Endothelial cell of hepatic sinusoid (primary cell): ENCODE data around the gene JPH3.
"Not testable (repeated sequence)": the region's sequence is repeated elsewhere in the genome, so short reads cannot be mapped to it uniquely, and the experiment has no call there.

Experiments
- in situ Hi-C: cut with HindIII; loops from 2 replicates; pipeline ENCODE4 v1.10.0; 2017; ENCODE audit warnings: low sequenced_read_pairs

Gene JPH3

DNA sequence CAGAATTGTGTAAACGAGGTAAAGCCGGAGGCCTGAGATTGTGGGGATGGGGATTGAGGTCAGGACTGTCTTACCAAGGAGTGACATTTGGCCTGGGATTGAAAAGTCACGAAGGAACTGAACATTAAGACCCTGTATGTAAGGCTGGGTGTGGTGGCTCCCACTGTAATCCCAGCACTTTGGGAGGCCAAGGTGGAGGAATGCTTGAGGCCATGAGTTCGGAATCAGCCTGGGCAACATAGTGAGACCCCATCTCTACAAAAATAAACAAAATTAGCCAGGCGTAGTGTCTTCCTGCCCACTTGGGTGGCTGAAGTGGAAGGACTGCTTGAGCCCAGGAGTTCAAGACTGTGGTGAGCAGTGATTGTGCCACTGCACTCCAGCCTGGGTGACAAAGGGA, 75.5 kb downstream of the JPH3 start:
- in situ Hi-C loops: loop anchor here (5.0 kb wide), 1 partner anchor 56 kb away; no protein-coding TSS in a partner anchor

DNA sequence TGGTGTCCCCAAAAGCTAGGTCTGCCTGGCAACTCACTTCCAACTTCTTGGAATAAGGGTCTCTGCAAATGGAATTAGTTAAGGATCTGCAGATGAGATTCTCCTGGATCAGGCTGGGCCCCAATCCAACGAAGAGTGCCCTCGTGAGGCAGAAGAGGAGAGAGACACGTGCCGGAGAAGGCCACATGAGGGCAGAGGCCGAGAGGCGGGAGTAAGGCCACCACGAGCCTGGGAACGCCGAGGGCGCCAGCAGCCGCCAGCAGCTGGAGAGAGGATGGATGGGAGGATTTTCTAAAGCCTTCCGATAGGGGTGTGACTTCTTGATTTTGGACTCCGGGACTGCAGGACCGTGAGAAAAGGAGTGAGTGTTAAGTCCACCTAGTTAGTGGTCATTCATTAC, 76.3 kb downstream of the JPH3 start:
- in situ Hi-C loops: loop anchor here (5.0 kb wide), 1 partner anchor 56 kb away; no protein-coding TSS in a partner anchor

DNA sequence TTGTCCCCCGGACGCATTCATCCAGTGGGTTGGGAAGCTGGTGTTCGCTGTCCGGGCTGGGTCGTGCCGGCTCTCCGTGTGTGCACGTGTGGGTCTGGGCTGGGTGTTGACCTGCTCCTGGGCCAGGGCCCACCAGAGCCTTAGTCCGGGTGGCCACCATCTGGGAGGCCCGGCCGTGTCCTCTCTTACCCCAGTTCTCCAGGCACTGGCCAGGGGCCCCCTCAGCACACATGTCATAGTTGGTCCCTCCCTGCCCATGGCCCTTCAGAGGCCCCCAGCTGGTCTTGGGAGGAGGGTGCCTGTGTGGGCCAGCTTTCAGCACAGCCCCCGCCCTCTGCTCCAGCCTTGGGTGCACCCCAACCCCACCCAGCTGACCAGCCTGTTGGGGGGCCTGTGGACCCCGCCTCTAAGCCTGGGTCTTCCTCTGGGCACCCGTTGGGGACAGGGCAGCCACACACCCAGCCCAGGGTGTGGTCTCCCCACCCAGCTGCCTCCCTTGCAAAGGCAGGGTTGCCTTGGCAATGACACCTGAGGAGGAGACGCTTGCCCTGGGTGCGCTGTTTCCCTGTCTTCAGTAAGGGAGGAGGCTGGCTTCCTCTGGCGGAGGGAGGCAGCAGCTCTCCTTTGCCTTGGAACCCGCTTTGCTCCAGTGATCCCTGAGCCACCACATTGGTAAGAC, 77.4 kb downstream of the JPH3 start:
- in situ Hi-C loops: loop anchor here (5.0 kb wide), 1 partner anchor 57 kb away; no protein-coding TSS in a partner anchor

DNA sequence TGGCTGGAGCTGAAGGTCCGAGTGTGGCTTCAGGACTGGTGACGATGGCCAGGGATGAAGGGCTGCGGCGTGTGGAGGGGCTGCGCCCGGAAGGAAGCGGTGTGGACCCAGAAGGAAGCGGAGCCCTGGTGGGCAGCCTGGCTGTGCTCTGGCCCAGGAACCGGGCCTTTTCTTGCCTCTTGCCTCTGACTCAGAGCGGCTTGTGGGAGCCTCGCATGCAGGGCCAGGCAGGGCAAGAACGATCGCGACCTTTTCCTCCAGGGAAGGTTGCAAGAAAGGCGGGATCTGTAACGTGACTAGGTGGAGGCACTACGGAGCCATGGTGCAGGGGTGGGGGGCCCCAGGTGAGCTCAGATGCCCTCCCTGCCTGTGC, 78.0 kb downstream of the JPH3 start:
- in situ Hi-C loops: no loop called here

DNA sequence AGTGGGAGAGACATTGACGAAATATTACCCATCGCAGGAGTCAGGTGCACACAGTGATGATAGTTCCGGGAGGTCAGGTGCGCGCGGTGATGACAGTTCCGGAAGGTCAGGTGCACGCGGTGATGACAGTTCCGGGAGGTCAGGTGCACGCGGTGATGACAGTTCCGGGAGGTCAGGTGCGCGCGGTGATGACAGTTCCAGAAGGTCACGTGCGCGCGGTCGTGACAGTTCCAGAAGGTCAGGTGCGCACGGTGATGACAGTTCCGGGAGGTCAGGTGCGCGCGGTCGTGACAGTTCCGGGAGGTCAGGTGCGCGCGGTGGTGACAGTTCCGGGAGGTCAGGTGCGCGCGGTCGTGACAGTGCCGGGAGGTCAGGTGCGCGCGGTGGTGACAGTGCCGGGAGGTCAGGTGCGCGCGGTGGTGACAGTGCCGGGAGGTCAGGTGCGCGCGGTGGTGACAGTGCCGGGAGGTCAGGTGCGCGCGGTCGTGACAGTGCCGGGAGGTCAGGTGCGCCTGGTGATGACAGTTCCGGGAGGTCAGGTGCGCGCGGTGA, 78.8 kb downstream of the JPH3 start:
- in situ Hi-C loops: not testable (repeated sequence)

DNA sequence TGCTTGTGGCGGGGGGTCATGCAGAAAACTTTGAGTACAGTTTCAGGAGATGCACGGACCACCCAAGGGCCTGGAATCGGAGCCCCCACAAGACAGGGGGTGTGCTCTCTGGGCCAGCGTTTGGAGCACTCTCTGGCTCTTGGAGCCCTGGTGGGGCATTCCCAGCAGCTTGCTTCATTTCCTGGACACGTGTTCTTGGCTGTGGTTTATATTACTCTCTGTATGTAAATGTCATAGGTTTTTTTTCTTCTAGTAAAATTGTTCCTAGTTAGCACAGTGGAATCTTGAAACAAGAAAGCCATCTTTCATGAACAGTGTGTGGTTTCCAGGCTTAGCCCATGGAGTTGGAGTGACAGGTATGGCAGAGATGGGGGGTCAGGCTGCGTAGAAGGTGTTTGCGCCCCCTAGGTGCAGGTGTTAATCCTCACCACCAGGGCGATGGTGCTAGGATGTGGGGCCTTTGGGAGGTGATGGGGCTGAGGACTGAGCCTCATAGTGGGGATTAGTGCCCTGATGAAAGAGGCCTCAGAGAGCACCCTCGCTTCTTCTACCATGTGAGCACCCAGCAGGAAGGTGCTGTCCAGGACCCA, 79.8 kb downstream of the JPH3 start:
- in situ Hi-C loops: no loop called here

DNA sequence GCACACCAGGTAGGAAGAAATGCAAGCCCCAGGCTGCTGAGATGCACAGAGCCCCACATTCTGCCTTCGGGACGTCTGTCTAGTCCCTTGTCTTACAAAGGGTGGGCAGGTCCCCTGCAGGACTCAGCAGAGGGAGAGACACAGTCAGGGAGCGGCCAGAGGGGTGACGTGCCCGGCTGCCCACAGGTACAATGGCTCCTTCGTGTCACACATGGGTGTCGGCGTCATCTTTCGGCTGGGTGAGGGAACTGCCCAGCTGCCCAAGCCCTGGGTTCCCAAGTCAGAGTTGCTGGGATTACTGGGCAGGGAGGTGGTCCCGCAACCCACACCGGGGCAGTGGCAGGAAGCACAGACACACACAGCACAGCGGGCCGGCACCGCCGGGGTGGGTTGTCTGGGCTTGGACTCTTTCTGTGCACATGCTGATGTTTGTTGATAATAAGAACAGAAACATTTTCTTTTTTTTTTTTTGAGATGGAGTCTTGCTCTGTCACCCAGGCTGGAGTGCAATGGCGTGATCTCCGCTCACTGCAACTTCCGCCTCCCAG, 80.6 kb downstream of the JPH3 start:
- in situ Hi-C loops: no loop called here

DNA sequence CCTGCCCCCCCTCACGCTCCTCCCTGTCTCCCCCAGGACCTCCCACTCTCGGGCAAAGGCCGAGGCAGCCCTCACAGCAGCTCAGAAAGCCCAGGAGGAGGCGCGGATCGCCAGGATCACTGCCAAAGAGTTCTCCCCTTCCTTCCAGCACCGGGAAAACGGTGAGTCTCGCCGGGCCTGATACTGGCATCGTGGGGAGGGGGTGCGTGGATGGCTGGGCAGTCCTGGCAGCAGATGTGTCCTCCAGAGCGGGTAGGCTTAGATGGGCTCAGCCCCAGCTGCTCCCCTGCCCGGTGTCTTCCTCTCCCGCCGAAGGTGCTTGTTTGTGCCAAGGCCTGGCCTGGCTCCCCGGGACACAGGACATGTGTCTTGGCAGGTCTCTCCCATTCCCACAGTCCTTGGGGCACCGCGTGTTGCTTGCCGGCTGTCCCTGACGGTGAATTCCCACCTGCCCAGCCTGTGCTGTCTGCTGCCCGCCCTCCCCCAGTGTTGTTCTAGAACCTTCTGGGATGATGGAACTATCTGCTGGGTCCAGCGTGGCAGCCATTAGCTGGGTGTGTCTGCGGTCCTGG, 81.9 kb downstream of the JPH3 start:
- in situ Hi-C loops: no loop called here

DNA sequence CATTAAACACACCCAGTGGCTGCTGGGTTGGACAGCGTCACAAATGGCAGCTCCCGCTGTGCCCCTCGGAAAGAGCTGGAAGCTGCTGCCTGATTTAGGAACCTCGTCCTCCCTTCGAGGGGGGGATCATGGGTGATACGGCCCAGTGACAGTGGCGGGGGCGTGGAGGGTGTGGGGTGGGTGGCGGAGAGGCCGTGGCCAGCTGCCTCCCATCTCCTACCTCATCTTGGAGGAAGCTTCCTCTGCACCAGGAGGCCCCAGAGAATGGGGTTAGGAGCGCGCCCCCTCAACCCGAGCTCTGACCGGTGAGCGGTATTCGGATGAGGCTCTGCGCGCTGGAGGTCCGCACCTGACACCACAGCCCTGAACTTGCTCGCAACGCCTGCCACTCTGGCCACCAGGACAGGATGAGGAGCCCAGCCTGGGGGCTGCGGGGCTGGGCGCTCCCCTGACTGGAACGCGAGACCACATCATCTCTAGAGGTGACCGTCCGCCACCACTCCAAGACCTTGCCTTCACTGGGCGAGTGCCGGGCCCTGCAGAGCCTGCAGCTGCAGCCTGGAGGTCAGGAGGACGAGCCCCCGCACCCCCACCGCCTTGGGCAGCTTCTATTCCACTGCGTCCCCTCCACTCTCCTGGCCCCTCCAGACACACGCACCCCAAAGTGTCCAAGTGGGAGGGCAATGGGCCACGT, 82.5 kb downstream of the JPH3 start:
- in situ Hi-C loops: no loop called here

DNA sequence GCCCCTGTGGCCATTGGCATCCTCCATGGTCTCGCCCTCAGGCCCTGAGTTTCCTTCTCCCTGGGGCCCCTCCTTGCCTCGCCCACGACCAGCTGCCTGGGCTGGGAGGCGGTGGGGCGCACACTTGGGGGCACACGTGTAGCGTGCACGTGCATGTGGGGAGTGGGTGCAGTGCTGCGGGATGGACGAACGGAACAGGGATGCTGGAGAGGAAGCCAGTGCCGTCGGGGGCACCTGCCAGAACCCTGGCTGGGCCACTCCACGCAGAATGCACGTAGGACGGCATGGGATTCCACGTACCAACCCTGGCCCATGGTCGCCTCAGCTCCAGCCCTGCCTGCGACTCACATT, 83.1 kb downstream of the JPH3 start:
- in situ Hi-C loops: no loop called here

DNA sequence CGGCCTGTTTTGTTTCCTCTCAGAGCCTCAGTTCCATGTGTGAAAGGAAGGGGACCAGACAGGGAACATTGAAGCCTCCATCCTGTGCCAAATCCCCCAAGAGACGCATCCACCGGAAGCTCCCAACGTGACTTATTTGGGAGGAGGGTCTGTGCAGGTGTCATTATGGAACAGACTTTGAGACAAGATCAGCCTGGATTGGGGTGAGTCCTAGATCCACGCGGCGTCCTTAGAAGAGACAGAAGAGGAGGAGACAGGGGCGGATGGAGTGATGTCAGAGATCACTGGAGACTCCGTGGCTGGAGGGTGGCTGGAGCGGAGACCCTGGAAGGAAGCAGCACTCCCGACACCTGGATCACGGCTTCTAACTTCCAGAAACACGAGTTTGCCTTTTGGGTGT, 83.5 kb downstream of the JPH3 start:
- in situ Hi-C loops: no loop called here

DNA sequence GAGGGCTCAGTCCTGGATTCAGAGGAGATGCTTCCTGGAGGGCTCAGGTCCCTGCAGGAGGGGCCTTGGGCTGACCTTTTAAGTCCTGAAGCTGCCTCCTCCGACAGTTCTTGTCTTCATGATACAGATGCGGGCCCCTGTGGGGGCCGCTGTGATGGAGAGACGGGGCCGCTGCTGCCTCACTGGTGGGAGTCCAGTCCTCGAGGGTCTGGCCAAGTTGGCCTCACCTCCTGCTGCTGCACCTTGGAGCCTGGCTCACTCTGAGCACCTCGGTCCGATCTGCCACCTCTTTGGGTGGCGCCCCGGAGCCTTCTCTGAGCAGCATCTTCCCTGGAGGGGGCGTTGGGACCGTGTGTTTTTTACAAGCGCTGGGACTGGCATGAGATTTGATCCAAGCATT, 84.4 kb downstream of the JPH3 start:
- in situ Hi-C loops: no loop called here

DNA sequence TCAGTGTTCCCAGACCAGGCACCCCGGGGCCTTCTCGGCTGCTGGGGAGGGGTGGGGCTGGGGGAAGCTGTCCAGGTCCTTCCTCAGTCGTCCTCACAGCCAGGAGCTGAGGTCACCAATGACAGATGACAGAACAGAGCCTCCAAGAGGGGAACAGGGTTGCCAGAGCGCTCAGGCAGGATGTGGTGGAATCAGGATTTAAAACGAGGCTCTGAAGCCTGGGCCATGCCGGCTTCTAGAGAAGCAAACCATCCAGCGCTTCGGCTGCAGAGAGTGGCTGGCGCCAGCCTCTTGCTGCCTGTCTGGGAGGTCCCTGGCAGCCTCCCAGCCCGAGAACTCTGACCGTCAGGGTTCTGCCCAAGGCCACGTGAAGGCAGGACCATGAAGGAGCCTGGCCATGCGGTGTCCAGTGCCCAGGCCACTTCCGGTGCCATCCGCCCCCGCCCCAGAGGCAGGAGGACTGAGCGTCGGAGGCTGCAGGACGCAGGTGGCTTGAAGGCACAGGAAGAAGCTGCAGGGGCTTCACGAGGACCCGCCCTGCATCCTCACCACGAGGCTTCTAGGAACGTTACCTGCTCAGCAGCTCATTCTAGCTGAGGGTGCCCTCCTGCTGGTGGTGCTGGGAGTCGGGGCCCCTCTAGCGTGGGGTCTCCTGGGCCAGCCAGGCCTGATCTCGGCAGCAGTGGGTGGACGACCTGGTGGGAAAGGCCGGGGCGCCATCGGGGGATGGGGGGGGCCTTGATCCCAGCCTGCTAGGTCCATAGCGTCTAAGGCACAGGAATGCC, 85.0 kb downstream of the JPH3 start:
- in situ Hi-C loops: no loop called here

DNA sequence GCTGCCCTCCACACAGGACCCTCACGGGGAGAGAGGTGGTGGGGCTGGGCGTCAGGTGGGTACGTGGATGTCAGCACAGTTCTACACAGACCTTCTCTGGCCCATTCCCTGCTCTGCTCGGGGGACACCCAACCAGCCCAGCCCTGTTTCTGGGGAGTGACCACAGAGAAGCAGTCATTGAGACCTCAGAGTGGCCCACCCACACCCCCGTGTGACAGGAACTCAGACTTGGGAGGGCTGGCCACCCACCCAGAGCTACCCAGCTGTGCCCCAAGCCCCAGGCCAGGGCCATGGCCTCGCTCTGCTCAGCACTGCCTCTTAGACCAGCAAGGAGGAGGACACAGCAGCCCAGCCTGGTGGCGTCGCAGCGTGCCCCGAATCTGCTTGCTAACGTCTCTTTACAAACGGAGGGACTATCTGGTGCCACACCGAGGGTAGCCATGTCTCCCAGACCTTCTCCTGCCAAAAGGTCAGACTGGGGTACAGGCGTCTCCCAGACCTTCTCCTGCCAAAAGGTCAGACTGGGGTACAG, 85.8 kb downstream of the JPH3 start:
- in situ Hi-C loops: no loop called here

DNA sequence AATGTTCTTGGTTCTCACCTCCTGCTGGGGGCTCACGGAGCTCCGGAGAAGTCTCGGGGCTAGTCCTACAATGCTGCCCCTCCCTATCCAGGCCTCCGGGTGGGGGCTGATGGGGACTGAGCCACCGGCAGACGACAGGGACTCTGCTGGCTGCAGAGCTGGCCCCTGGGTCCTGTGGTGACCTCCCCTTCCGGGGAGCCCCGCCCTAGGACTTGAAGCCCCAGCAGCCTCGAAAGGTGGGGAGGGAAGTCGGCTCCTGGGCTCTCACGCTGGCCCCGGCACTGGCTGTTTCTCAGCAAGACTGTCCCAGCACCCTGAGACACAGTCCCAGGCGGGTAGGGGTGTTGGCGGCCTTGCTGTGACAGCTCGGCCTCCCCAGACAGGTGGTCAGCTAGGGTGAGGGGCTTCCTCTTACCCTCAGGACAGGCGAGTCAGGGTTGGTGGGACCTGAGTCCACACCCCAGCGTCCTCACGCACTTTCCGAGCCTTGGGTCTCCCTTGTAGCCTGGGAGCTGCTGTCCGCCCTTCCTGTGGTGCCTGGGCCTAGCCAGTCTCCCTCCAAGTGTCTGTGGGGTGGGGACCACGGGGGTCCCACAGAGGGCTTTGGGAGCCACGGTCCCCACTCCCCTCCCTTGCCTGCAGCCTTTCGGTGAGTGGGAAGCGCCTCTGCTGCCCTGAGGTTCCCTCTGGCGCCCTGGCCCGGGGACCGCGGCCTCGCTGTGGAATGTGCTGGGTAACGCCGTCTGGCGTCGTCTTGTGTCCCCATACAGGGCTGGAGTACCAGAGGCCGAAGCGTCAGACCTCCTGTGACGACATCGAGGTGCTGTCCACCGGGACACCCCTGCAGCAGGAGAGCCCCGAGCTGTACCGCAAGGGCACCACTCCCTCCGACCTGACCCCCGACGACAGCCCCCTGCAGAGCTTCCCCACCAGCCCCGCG, 86.8 kb downstream of the JPH3 start:
- in situ Hi-C loops: no loop called here

DNA sequence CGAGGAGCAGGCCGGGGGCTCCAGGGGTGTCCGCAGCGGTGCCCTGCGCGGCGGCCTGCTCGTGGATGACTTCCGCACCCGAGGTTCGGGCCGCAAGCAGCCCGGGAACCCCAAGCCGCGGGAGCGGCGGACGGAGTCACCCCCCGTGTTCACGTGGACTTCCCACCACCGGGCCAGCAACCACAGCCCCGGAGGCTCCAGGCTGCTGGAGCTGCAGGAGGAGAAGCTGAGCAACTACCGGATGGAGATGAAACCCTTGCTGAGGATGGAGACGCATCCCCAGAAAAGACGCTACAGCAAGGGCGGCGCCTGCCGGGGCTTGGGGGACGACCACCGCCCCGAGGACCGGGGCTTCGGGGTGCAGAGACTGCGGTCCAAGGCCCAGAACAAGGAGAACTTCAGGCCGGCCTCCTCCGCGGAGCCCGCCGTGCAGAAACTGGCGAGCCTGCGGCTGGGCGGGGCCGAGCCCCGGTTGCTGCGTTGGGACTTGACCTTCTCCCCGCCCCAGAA, 87.7 kb downstream of the JPH3 start:
- in situ Hi-C loops: no loop called here

DNA sequence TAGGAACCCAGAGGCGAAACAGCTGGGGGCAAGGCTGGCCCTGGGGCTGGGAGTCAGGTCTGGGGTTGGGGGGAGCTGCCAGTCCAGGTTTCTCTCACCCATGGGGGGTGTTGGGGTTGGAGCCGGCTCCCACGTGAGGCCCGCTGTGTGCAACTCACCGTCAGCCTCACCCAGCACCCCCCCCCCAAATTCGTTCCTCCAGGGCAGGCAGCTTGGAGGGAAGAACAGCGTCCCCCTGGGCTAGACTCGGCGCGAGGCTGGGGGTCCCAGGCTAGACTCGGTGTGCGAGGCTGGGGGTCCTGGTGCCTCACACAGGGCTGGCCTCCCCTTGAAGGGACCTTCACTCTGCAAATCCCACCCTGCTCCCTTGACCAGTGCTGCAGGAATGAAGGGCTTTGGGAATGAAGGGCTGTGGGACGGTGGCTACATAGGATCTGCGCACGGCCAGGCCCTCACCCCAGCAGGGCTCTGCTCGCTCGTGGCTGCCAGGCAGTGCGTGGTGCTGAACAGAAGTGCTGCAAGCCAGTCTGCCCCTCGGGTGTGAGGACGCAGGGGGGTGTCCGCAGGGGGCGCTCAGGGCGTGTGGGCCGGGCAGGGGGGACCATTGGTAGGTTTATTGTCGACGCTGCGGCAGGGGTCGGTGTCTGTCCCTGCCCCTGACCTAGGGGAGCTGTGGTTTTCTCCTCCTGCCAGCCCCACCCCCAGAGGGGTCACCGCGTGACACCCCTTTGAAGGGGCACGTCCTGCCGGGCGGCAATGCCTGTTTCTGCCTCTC, 88.8 kb downstream of the JPH3 start:
- in situ Hi-C loops: no loop called here

DNA sequence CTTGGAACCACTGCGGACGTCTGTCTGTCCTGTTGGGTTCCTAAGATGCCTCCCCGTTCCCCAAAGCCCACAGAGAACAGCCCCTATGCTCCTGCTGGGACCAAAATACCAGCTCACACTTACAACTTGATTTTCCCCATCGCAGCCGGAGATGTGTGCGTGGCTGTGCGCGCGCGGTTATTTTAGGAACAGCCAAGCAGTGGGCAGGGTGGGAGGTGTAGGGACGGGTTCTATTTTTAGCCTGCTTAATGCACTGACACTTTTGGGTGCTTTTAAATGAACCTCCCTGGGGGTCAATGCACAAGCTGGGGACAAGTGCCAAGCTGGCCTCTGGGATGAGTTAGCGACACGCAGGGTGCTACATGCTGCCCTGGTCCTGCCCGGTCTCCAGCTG, 89.4 kb downstream of the JPH3 start:
- in situ Hi-C loops: no loop called here
